Muscle of arm (tissue), 12 donors: ENCODE results near the gene TOR4A. TPM values are rescaled to one million over a fixed set of nuclear protein-coding genes. Genes with fewer than 3 reads are reported as not detected.

Experiments
- DNase-seq: peaks from one replicate; pipeline ENCODE4 v3.0.0-alpha.2; 2013
- polyA plus RNA-seq, 12 donors: library from polyadenylated mRNA; unstranded; fragments of 120-200 nt; gene quantifications; one replicate each; pipeline ENCODE4 v1.2.1, GENCODE V29; 2013; ENCODE audit not compliant: insufficient read length in 12 of 12

TOR4A gene
- polyA plus RNA-seq, 12 donors = 3.5 to 14.8 (median 4.4) TPM; not detected in 1

DNA sequence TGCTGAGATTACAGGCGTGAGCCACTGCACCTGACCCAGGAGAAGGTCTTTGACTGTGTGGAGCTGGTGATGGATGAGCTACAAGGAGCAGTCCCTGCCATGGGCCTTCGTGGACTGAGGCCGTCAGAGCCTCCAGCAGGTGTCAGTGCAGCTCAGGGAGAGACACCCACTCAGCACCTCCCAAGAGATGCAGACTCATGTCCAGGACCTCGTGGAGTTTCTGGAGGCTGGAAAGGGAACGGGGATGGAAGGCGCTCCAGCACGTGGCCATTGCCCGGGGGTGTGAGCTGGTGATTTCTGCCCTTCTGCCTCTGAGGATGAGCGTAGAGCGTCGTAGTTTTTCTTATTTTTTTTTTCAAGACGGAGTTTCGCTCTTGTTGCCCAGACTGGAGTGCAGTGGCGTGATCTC is 9.5 kb downstream of the TOR4A start:
- no peak for DNase-seq

DNA sequence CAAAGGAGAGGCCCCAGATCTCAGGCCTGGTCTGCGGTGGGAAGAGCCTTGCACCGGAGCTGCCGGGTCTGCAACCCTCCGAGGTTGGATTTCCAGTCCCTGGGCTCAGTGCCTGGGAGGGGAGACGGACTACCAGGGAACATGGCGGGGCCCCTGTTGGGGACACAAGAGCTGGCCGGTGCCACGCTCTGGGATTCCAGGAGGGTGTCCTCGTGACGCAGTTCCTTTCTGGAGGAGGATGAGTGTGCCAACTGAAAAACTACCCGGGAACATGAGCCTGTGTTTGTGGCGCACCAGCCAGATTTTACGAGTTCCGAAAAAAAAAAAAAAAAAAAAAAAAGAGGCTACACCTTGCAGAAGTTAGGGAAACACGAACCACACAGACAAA is 15.6 kb downstream of the TOR4A start:
- DNase-seq = no peak

DNA sequence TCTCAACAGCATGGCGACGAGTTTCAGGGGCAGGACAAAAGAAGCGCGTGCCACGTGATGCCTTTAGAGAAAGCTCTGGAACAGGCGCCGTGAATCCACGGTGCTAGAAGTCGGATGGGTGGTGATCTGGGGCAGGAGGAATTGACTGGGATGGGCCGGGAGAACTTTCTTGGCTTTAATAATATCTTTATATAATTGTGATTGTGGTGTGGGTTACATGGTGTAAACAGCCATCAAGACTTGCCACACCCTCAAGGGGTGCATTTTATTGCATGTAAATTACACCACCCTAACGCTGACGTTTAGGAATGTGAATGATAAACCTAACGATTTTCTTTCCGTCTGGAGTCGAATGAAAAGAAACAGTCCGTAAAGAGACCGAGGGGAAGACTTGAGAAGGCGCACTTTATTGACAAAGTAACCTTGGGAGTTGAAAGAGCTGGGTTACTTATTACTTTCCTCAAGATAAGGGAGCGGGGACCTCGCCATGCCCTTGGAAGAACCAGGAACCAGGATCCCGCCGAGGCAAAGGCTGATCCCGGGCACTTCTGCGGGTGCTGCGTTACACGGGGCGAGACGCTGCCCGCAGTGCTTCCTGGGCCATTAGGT is 16.1 kb downstream of the TOR4A start:
- DNase-seq = no peak

DNA sequence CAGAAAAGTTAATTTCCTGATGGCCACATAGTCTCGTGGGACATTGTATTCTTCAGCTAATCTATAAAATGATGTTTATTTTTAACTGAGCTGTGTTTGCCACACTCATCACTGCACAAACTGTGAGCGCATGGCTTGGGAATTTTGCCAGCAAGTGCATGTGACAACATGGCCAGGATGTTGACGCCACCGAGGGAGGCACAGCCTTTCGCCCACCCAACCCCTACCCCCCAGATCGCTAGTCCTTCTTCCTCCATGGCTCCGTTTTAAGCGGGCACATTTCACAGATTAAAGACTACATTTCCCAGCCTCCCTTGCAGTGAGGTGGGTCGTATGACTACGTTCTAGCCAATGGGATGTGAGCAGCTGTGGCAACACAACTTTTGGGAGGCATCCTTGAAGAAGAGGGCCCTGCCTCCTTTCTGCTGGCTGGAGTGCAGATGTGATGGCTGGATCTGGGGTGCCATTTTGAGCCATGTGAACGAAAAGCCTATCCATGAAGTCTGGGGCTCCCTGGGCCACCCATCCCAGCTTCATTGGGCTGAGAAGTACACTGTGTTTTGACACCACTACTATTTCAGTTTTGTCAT is 16.7 kb downstream of the TOR4A start:
- no peak for DNase-seq

DNA sequence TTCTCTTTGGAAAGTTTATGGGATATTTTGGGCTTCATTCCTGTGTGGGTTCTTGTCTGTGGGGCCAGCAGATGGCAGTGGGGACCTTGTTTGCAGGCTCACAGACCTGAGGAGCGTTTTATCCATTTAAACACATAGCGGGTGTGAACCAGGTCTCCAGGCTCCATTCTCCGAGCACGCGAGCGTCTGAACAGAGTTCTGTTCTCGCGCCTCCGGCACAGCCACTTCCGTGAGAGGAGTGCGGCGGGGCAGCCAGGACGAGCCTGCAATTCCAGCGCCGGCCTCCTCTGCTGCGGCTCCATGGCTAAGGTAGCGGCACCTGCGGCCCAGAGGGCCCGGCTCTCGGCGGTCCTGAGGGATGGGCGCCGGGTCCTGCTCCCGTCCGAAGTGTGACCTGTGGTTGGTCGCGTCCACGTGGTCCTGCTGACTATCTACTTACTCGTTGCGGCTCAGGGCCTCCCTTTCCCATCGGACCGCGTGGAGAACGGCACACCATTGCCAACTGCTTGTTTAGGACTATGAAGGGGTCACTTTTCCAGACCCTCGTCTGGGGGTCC is 17.2 kb downstream of the TOR4A start:
- no peak for DNase-seq

DNA sequence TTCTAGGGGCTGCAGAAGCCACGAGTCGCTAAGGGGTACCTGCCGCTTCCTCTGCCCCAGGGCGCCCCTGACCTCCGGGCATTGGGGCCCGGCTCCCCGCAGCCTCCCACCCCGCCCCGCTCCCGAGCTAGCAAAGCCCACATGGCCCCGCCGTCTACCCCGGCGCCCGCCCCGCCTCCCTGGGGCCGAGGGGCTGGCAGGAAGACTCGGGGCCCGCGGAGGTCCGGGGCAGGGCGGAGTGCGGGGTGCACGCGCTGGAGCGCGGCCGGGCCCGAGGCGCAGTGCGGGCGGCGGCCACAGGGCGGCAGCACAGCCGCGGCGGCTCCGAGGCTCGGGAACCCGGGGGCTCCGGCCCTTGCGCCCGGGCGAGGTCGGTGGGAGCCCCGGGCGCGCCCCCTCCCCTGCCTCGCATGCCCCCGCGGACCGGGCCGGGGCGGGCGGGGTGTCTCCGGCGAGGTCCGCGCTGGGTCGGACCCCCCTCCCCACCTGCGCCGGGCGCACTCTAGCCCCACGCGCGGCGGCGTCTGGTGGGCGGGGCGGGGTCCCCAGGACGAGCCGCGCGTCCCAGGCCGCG is 17.8 kb downstream of the TOR4A start:
- no peak for DNase-seq

DNA sequence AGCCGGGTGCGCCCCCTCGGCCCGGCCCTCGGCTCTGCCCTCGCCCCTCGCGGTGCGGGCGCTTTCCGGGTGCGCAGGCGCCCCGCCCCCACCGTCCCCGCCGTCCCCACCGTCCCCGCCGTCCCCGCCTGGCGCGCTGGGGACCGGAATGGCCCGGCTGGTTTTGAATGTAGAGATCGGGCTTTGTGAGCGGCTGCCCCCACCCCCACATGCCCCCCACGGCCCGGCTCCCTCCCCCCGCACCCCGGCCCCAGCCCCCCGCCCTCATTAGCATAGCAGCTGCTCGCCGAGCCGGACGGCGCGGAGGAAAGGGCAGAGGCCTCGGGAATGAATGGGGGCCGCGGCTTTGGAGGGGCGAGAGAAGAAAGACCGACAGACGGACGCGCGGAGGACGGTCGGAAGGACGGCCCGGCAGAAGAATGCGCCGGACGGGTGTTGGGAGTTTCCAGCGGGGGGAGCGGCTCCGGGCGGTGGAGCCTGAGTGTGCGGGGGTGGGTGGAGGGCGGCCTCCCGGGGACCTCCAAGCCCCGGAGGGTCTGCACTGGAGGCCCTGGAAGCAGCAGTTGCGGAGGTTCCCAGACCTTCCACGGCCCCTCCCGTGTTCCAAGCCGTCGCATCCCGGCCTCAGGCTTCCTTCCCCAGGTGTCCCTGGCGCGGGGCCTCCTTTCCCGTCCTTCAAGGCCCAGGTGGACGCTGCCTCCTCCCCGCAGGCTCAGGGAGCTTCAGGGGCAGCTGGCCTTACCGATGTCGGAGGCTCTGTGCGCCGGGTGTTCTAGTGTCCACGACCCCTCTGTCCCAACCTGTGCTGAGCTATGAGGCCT is 18.5 kb downstream of the TOR4A start:
- DNase-seq = no peak

DNA sequence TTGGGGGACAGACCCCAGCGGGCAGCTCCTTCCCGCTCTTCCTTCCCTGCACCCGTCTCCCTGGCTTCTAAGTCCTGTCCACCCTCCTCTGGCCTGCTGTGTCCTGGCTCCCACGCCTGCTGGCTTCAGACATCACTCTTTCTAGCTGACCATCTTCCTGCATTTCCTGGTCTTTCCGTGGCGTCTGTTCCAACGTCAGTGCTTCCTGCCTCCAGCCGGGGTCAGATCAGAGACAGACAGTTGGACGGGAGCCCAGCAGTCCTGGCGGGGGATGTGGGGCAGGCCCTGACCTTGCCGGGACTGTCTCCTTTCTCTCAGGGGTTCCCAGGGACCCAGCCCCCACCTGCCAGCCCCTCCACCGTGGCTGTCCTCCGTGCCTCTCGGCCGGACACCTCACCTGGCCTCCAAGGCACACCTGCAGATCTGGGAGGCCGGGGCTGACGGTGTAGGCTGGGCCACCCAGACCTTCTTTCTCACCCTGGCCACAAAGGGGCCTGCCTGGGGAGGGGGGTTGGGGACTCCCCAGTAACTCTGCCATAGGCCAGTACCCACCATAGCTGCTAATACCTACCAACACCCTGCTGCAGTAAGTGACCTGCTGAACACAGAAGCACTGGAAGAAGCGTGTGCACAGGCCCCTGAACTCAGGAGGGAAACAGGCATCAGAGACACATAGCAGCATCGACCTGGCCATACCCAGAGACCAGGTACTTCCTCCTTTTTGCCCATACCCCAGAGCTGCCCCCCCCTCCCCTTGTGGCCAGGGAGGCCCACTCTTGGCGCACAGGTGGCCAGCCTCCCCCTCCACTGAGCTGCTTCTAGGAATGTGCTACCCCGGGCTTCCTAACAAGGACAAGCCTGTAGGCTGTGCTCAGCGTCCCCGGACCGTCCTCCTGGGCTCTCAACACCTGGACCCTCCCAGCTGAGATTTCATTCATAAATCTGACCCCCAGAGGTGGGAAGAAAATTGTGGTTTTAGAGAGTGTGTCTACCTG is 19.4 kb downstream of the TOR4A start:
- no peak for DNase-seq

DNA sequence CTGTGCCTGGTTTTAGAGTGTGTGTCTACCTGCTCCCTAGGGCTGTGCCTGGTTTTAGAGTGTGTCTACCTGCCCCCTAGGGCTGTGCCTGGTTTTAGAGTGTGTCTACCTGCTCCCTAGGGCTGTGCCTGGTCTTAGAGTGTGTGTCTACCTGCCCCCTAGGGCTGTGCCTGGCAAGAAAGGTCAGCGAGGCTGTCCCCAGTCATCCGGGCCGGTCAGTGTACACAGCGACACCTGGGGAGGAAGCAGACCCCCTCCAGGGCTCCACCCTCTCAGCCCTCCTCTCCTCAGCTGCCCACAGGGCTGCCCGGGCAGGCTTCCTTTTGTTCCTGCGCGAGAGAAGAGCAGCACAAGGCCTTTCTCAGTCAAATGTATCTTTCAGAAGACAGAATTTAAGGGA is 20.4 kb downstream of the TOR4A start:
- no peak for DNase-seq

DNA sequence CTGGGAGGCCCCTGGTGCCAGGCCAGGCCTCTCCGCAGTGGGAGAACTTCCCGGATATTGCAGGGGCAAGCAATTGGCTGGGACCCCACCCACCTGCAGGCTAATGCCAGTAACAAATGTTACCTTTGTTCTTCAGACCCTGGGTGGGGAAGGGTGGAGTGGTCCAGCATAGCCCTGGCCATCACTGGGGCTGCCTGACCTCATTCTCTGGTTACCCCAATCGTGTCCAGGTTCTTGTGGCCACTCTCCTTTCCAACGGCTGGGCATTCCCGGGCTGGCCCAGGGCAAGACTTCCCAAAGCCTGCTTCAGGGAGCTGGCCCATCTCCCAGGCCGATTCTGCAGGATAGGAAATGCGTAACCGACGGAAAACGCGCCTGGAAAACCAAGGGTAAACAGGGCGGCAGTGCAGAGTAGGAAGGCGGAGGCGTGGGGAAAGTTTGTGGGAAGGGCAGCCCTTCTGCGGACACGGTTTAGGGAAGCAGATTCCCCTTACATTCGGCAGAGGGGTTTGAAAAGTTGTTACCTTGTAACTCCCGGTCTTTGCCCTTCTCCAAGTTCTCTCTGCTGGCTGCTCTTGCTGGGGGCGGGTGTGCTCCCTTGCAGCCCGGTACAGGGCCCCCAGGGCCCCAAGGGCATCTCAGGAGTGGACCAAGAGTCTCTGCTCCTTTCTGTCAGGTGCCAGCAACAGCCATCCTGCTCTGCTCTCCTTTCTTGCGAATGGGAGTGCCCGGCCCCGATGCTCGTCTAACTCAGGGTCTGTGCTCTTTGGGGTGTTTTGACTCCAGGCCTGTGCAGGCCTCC is 21.1 kb downstream of the TOR4A start:
- no peak for DNase-seq

DNA sequence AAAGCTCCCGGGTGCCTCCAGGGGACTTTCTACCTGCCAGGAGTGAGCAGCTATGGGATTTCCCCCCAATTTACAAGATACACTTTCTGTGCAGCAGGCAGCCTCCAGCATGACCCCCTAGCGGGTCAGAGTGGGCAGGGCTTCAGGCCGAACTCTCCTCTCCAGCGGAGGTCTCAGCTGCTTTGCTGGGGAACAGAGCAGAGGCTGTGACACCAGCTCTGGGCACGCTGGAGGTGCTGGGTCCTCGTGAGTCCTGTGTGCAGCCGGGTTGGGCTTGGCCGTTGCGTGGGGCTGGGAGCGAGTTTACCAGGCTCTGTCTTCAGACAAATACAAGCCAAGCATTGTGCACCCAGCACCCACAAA is 21.7 kb downstream of the TOR4A start:
- no peak for DNase-seq

DNA sequence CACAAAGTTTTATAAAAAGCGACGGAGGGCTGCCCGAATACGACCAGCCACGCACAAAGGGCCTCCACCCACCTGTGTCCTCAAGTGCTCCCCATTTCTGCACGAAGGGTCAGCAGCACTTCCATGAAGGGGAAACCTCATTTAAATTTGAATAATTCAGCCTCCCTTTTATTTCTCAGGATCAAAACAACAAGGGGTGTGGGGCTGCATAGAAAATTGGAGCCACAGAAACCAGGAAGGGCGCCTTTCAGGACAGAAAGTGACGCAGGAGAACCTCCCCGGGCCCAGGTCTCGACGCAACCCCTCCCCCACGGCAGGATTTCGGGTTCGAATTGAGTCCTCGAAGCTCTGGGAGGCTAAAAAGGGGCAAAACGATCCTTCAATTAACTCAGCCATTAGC is 22.4 kb downstream of the TOR4A start:
- no peak for DNase-seq

DNA sequence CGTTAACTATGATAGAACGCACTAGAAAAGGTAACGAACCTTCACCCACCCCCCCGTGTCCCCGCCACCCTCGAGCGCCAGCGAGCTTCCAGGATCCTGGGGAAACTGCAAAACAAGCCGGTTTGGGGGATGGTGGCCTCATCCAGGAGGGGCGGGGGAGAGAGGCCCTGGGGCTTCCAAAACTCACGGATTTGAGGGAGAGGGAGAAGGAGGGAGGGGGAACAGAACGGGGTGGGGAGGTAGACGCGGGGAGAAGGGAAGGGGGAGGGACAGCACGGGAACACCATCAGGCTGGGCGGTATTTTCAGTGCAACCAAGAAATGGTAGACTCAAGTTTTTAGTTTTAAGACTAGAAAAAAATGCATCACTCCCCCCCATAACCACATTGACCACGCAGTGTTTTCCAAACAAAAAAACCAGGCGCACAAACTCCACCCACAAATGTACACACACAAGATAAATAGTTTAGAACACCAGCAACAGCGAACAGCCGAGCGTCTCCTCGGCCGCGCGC is 23.1 kb downstream of the TOR4A start:
- DNase-seq = no peak

DNA sequence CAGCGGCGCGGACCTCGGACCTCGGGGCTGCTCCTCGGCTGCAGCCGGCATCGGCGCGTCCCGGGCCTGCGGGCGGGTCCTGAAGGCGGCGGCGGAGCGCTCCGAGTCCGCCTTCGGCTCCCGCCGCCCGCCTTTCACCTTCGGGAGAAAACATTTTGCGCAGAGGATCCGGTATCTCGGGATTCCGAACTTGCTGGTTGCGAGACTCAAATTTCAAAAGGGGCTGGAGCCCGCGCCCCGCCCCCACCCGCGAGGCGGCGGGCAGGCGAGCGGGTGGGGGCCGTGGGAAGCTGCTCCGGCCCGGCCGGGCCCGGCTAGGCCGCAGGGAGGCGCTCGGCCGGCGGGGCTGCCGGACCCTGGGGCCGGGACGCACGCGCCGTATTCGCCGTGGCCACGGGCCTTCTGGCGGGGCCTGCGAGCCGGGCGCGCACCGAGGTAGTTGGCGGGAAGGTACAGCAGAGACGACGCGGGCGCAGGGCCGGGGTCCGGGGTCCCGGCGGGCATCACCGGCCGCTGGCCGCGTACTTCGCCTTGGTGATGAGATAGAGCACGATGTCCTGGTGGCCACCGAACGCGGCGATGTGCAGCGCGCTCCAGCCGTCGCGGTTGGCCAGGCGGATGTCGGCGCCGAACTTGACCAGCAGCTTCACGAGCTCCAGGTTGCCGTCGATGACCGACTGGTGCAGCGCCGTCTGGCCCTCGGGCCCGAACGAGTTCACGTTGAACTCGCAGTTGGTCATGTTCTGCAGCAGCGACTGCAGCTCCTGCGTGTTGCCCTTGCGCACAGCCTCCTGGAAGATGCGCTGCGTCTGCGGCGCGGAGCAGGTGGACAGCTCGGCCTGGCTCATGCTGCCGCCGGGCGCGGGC is 23.8 kb downstream of the TOR4A start:
- DNase-seq = no peak

DNA sequence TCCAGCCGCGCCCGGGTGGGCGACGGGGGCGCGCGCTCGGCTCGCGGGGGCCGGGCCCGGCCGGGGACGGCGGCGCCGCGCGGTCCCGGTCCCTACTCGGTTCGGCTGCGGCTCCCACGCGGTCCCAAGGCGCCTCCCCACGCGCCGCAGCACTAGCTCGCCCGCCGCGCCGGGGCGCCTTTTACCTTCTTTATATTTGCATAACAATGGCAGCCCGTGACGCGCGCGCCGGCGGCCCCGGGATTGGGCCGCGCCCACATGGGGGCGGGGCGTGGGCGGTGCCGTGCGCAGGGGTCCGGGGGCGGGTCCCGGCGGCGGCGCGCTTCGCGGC is 24.6 kb downstream of the TOR4A start, which contains the start of gene NRARP:
Gene NRARP, minus strand, starts transcription at position 154 of the 331 bp plus-strand sequence. CDS start 343 bp downstream, outside the sequence.
- DNase-seq = peak; percentile 71

DNA sequence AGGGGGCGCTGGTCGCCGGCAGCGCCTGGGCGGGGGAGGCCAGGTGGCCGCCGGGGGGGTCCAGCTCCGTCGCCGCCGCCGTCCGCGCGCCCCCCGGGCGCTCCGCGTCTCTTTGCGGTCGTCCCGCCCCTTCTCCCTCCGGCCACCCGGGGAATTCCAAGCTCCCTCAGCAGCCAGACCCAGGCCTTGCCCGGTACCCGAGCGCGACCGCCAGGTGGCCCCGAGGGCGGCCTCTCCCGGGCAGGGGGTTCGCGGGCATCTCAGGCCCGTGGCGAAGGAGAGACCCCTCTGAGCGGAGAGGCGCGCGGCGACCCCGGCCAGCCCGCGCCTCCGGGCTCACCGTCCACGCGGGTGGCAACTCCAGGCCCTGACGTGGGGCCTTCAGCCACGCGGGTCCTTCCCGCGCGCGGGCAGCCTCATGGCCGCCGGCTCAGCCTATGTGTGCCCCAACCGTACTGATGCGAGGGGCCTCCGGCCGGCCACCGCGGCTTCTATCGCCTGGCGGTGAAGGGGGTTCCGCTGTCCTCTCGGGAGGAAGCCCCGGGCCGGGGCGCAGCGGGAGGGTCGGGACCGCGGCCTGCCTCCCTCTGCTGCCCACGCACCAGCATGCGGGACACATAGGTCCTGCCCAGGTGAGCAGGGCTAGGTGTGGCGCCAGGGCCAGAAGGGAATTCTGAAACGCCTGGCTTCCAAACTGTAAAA is 25.1 kb downstream of the TOR4A start:
- no peak for DNase-seq

DNA sequence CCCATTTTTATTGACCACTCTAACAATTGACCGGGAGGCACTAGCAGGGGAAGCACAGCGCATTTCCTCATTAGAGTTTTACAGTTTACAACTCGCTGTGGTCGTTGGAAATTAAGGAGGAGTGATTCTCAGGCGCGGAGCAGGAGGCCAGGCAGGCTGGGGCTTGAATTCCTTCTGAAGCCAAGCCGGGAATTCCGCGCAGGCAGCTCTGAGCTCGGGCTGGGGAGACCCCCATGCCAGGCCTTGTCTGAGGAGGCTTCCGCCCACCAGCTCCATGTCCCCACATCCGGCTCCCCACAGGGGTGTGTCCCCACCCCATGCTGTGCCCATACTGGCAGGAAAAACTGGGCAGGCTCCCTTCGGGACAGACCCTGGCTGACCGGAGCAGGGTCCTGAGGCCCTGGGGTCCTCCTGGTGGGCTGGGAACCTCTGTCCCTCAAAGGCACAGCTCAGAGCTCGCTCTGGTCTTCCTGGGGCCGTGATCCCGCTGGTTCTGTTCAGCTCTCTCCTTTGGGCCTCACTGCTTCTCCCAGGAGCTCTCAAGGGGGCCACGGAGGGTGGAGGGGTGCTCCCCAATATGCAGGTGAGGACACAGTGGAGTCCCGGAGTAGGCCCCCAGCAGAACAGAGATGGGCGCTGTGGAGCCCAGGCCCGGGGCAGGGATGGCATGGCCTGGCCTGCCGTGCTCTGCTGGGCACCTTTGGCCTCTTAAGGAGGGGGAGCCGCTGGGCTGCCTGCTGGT is 25.8 kb downstream of the TOR4A start:
- no peak for DNase-seq

DNA sequence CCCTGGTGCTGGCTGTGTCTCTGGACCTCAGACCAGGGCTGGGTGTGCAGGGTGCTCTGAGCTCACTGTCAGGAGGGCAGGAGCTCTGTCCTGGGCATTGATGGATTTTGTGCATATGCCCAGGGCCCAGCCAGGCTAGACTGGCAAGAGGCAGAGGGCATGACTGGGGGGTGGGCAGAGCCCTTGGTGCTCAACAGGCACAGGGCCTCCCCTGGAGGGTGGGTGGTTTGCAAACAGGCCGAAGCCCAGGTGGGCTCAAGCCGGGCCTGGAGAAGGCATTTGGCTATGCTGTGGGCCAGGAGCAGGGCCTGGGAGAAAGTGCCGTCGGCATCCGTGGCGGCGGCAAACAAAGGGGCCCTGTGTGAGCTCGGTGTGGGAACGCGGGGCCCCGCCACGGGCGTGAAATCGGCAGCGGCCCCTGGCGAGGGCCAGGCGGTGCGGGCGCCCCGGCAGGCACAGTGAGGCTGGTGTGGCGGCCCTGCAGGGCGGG is 26.4 kb downstream of the TOR4A start:
- no peak for DNase-seq
